HG03575 (cell line): ENCODE measurements around the gene BCLAF1.

Experiments used
- ATAC-seq: cut with Tn5 transposase; IDR thresholded peaks from one replicate; pipeline ENCODE4 v1.9.1; 2021; ENCODE audit not compliant: unreplicated experiment, insufficient number of reproducible peaks, low FRiP score; ENCODE audit errors: extremely low read depth

BCLAF1 gene

GRCh38 chr6:136213012-136213539, 76.6 kb downstream of the BCLAF1 start:
- no peak for ATAC-seq

GRCh38 chr6:136212608-136213007, 77.0 kb downstream of the BCLAF1 start:
- no peak for ATAC-seq

- ATAC-seq = no peak
Observed at GRCh38 chr6:136210398-136211165, 79.1 kb downstream of the BCLAF1 start.

- no peak for ATAC-seq
Observed at GRCh38 chr6:136209496-136209895, 80.2 kb downstream of the BCLAF1 start.

GRCh38 chr6:136208783-136209182, 80.9 kb downstream of the BCLAF1 start:
- no peak for ATAC-seq
